GM19452 (cell line): ENCODE results near the gene IKZF5.

Experiments
- ATAC-seq: cut with Tn5 transposase; IDR thresholded peaks from one replicate; pipeline ENCODE4 v1.9.1; 2021; ENCODE audit not compliant: unreplicated experiment

IKZF5 gene

DNA sequence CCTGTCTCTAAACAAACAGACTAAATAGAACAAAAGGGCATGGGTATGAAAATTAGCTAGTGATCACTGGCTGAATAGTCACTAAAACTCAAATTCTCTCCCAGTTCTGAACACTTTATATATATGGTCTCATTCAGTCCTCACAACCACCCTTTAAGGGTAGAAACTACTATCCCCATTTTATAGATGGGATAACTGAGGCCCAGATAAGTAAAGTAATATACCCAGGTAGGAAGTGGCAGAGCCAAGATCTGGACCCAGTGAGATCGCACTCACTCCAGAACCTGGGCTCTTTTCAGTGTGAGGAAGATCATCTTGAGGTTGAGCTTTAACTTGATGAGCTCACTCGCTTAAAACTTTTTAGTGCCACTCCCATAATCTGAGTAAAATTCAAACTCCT, 23.9 kb downstream of the IKZF5 start:
- no peak for ATAC-seq

- ATAC-seq, result no peak
These were observed 24.7 kb downstream of the IKZF5 start for GRCh38 chr10:122983898-122984297.

- no peak for ATAC-seq
These were observed 27.5 kb downstream of the IKZF5 start for GRCh38 chr10:122981066-122981464.

DNA sequence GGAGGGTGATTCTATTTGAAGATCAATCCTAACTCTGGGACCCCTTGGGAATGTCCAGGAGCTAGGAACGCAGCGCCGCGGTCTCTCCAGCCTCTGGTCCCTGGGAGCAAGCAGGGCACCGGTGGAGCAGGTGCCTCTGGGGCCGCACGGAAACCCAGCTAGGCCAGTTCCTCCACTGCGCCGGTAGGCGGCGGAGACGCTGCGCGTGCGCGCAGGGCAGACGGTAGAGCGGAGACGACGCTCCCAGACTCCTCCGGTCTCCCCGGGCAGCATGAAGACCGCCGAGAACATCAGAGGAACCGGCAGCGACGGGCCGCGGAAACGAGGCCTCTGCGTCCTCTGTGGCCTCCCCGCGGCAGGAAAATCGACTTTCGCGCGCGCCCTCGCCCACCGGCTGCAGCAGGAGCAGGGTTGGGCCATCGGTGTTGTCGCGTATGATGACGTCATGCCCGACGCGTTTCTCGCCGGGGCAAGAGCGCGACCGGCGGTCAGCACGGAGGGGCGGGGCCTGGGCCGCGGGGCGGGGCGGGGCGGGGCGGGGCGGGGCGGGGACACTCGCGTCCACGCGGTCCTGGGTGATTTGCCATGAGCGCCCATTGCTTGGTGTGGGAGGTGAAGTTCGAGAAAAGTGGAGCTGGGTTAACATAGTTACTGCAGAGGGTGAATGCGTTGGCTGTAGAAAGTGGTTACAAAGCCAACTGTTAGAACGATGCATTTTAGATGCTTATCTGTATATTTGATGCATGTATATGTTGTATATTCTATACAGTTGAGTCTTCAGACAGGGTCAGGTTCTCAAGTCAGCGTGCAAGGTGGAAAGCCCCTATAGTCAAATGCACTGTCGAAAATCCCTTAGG, 28.2 kb downstream of the IKZF5 start, which contains the start of gene PSTK:
Gene PSTK, plus strand, starts transcription at position 193 of the 857 bp plus-strand sequence. Its CDS starts 79 bp downstream, at position 272.
- ATAC-seq, result peak; percentile 98

GRCh38 chr10:122974543-122975064, 34.0 kb downstream of the IKZF5 start:
- no peak for ATAC-seq

GRCh38 chr10:122974023-122974422, 34.6 kb downstream of the IKZF5 start:
- no peak for ATAC-seq

GRCh38 chr10:122968698-122969097, 39.9 kb downstream of the IKZF5 start:
- ATAC-seq, result no peak

GRCh38 chr10:122966879-122967278, 41.7 kb downstream of the IKZF5 start:
- ATAC-seq, result no peak

DNA sequence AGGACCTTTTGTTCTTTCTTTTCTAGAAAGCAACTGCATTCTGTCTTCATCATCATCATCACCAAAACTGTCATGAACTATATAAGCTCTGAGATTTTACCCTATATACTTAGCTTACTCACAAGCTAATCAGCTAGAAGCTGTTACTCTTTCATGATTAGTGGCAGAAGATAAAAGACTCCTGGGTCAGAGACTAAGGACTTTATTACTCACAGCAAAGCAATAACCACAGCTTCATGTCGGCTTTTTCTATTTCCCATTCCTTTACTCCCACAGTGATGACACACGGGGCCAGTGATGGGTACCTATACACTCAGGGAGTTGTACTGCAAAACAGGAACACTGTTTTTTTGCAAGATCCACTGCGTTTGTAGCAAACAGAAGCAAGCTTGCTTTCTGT, 46.2 kb downstream of the IKZF5 start:
- ATAC-seq, result no peak

- ATAC-seq, result no peak
These were observed 51.1 kb downstream of the IKZF5 start for GRCh38 chr10:122957474-122957873.

GRCh38 chr10:122955892-122956291, 52.7 kb downstream of the IKZF5 start:
- no peak for ATAC-seq

DNA sequence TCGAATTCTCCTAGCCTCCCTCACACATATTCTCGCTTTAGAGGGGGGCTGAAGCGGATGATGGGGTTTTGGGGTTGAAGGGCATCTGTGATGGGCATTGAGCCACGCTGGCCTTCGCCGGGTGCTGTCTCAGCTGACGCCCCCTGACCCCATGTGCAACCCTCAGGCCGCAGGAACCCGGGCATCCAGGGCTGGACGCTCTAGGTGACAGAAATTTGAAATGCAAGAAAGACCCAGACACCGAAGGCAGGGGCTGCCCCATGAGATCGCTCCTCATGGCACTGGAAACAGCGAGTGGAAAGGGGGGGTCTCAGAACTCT, 53.9 kb downstream of the IKZF5 start:
- no peak for ATAC-seq

DNA sequence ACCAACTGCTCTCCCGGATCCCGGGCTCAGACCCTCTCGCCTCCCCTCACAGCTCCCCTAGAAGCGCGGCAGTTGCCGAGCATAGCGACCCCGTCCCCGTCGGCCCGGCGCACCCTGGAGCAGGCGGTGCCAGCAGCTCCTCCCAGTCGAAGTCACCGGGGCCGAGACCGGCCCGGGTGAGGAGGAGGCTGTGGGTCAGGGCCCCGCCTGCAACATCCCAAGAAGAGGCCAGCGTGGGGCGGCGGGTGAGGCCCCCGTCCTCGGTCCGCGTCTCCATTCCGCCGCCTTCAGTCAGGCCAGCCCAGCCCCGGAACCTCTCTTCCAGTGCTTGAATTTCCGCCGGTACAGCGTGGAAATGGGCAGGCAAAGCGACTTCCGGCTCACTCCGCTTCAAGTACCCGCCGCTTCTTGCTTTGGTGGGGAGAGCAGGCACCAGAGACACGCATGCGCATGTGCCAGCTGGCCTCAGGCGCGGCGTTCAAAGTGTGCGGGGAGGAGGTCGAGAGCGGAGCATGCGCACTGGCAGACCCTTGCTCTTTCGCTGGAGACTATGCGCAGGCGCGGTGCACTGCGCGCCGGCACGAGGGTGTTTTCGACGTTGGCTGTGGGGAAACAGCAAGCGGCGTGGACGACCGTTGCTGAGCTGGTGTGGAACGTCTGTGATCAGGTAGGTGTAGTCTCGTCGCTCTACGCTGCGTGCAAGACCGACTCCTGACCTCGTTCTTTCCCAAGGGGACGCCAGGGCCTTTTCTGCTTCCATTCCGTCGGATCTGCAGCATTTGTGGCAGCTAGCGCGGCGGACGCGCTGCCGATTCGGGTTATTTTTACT, 54.5 kb downstream of the IKZF5 start, which contains the start of gene C10orf88:
Gene C10orf88, minus strand, starts transcription at position 326 of the 829 bp plus-strand sequence. Its CDS starts 49 bp downstream, at position 277.
- peak; percentile 97 for ATAC-seq

- ATAC-seq, result no peak
These were observed 59.3 kb downstream of the IKZF5 start for GRCh38 chr10:122949296-122949695.
